ENCODE data around the gene MTG1.

The MTG1 gene

DNA sequence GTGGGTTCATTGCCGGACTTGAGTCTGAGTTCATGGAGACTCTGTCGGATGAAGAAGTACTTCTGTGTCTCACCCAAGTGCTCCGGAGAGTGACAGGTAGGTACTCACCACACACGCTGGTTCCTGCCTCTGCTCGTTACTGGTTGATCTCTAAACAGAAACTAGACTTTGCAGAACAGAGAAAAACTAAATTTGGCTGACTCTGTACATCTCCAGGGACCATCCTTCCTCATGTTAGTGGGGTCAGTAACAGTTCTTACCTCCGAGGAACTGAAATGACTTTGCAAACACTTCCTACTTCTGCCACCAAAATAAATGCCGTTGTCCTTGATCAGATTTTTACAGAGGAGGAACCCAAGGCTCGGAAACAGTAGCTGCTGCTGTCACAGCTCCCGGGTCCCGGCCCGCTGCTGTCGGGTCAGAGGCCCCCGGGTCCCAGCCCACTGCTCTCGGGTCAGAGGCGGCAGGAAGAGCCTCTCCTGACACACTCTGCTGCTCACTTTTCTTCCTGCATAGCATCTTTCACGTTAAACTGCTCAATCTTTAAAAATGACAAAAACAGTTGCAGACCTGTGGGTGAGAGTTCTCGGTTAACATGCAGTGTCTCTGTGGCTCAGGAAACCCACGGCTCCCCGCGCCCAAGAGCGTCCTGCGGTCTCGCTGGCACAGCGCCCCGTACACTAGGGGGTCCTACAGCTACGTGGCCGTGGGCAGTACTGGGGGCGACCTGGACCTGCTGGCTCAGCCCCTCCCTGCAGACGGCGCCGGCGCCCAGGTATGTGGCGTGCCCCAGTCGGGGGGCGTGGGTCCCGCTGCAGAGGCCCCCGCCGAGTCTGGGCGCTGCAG is 4.8 kb upstream of the MTG1 start:
- TF ChIP-seq, protein P1, sequence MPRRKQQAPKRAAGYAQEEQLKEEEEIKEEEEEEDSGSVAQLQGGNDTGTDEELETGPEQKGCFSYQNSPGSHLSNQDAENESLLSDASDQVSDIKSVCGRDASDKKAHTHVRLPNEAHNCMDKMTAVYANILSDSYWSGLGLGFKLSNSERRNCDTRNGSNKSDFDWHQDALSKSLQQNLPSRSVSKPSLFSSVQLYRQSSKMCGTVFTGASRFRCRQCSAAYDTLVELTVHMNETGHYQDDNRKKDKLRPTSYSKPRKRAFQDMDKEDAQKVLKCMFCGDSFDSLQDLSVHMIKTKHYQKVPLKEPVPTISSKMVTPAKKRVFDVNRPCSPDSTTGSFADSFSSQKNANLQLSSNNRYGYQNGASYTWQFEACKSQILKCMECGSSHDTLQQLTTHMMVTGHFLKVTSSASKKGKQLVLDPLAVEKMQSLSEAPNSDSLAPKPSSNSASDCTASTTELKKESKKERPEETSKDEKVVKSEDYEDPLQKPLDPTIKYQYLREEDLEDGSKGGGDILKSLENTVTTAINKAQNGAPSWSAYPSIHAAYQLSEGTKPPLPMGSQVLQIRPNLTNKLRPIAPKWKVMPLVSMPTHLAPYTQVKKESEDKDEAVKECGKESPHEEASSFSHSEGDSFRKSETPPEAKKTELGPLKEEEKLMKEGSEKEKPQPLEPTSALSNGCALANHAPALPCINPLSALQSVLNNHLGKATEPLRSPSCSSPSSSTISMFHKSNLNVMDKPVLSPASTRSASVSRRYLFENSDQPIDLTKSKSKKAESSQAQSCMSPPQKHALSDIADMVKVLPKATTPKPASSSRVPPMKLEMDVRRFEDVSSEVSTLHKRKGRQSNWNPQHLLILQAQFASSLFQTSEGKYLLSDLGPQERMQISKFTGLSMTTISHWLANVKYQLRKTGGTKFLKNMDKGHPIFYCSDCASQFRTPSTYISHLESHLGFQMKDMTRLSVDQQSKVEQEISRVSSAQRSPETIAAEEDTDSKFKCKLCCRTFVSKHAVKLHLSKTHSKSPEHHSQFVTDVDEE (CRISPR knock-in tag; IDR thresholded peaks at IDR 0.05): no peak
- TF ChIP-seq ZFP30 (CRISPR knock-in tag; IDR thresholded peaks at IDR 0.05) (no peak), TCF4 (CRISPR knock-in tag; IDR thresholded peaks at IDR 0.05; ENCODE audit: borderline replicate concordance) (no peak)
- TF ChIP-seq, protein P2, sequence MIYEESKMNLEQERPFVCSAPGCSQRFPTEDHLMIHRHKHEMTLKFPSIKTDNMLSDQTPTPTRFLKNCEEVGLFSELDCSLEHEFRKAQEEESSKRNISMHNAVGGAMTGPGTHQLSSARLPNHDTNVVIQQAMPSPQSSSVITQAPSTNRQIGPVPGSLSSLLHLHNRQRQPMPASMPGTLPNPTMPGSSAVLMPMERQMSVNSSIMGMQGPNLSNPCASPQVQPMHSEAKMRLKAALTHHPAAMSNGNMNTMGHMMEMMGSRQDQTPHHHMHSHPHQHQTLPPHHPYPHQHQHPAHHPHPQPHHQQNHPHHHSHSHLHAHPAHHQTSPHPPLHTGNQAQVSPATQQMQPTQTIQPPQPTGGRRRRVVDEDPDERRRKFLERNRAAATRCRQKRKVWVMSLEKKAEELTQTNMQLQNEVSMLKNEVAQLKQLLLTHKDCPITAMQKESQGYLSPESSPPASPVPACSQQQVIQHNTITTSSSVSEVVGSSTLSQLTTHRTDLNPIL (CRISPR knock-in tag; IDR thresholded peaks at IDR 0.05; ENCODE audit: low read depth): no peak
- ATAC-seq: no peak

DNA sequence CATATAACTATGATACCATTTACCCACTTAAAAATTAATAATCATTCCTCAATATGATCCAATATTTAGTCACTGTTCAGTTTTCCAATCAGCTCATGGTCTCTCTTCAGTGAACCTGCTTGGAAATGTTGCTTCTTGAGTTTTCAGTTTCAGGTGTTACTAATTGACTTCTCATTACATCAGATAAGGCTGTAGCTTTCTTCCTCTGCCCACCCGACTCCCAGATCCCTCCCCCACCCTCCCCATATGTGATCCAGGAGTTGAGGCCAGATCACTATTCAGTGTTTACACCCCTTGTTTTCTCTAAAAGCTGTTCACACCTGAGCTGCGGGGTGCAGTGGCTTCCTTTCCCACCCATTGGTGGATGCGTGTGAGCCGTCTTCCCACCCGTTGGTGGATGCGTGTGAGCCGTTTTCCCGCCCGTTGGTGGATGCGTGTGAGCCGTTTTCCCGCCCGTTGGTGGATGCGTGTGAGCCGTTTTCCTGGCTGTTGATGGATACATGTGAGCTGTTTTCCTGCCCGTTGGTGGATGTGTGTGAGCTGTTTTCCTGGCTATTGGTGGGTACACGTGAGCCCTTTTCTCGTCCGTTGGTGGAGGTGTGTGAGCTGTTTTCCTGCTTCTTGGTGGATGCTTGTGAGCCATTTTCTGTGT is 3.2 kb upstream of the MTG1 start:
- no peak for ATAC-seq
- TF ChIP-seq ARNTL (CRISPR knock-in tag; IDR thresholded peaks at IDR 0.05; ENCODE audit: borderline replicate concordance, low read depth): no peak
- no peak for TF ChIP-seq SNAI2 (CRISPR knock-in tag; IDR thresholded peaks at IDR 0.05)
- TF ChIP-seq, protein P3, sequence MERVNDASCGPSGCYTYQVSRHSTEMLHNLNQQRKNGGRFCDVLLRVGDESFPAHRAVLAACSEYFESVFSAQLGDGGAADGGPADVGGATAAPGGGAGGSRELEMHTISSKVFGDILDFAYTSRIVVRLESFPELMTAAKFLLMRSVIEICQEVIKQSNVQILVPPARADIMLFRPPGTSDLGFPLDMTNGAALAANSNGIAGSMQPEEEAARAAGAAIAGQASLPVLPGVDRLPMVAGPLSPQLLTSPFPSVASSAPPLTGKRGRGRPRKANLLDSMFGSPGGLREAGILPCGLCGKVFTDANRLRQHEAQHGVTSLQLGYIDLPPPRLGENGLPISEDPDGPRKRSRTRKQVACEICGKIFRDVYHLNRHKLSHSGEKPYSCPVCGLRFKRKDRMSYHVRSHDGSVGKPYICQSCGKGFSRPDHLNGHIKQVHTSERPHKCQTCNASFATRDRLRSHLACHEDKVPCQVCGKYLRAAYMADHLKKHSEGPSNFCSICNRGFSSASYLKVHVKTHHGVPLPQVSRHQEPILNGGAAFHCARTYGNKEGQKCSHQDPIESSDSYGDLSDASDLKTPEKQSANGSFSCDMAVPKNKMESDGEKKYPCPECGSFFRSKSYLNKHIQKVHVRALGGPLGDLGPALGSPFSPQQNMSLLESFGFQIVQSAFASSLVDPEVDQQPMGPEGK (CRISPR knock-in tag; IDR thresholded peaks at IDR 0.05; ENCODE audit: borderline replicate concordance): no peak
- TF ChIP-seq ZC3H10 (CRISPR knock-in tag; IDR thresholded peaks at IDR 0.05): no peak
- TF ChIP-seq ZNF8 (CRISPR knock-in tag; IDR thresholded peaks at IDR 0.05): no peak
- TF ChIP-seq ISL1 (CRISPR knock-in tag; IDR thresholded peaks at IDR 0.05): no peak
- TF ChIP-seq ZNF70 (CRISPR knock-in tag; IDR thresholded peaks at IDR 0.05): no peak
- no peak for TF ChIP-seq PPARA (CRISPR knock-in tag; IDR thresholded peaks at IDR 0.05; ENCODE audit: borderline replicate concordance)
- no peak for TF ChIP-seq ZFP30 (CRISPR knock-in tag; IDR thresholded peaks at IDR 0.05)
- TF ChIP-seq CSDC2 (CRISPR knock-in tag; IDR thresholded peaks at IDR 0.05): no peak
- TF ChIP-seq, protein P4, sequence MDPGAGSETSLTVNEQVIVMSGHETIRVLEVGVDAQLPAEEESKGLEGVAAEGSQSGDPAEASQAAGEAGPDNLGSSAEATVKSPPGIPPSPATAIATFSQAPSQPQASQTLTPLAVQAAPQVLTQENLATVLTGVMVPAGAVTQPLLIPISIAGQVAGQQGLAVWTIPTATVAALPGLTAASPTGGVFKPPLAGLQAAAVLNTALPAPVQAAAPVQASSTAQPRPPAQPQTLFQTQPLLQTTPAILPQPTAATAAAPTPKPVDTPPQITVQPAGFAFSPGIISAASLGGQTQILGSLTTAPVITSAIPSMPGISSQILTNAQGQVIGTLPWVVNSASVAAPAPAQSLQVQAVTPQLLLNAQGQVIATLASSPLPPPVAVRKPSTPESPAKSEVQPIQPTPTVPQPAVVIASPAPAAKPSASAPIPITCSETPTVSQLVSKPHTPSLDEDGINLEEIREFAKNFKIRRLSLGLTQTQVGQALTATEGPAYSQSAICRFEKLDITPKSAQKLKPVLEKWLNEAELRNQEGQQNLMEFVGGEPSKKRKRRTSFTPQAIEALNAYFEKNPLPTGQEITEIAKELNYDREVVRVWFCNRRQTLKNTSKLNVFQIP (CRISPR knock-in tag; IDR thresholded peaks at IDR 0.05; ENCODE audit: borderline replicate concordance, low read depth): no peak
- no peak for TF ChIP-seq ESRRG (CRISPR knock-in tag; IDR thresholded peaks at IDR 0.05)
- no peak for TF ChIP-seq RARB (CRISPR knock-in tag; IDR thresholded peaks at IDR 0.05)
- no peak for TF ChIP-seq OSR1 (CRISPR knock-in tag; IDR thresholded peaks at IDR 0.05)
- no peak for TF ChIP-seq BACH2 (CRISPR knock-in tag; IDR thresholded peaks at IDR 0.05; ENCODE audit: borderline replicate concordance)

DNA sequence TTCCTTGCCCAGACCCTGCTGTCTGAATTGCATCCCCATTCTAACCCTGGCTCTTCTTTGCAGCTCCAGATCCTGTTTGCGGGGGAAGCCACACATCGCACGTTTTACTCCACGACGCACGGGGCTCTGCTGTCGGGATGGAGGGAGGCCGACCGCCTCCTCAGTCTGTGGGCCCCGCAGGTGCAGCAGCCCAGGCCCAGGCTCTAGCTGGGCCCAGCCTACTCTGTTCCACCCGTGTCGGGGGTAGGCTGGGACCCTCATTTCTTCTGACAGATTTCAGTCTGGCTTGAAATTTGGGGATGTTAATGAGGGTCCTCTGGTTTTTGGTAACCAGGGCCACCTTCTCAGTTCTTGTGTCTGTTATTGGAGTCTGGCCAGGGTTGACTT is 2.7 kb upstream of the MTG1 start:
- no peak for ATAC-seq
- TF ChIP-seq GLIS3 (CRISPR knock-in tag; IDR thresholded peaks at IDR 0.05) (no peak), ZNF8 (CRISPR knock-in tag; IDR thresholded peaks at IDR 0.05) (no peak), ZFP3 (CRISPR knock-in tag; IDR thresholded peaks at IDR 0.05) (no peak), PPARA (CRISPR knock-in tag; IDR thresholded peaks at IDR 0.05; ENCODE audit: borderline replicate concordance) (no peak), TOX (CRISPR knock-in tag; IDR thresholded peaks at IDR 0.05; ENCODE audit: borderline replicate concordance) (no peak), ZC3H10 (CRISPR knock-in tag; IDR thresholded peaks at IDR 0.05) (no peak), ARNTL (CRISPR knock-in tag; IDR thresholded peaks at IDR 0.05; ENCODE audit: borderline replicate concordance, low read depth) (no peak), OSR1 (CRISPR knock-in tag; IDR thresholded peaks at IDR 0.05) (no peak), ZFP30 (CRISPR knock-in tag; IDR thresholded peaks at IDR 0.05) (no peak), TCF4 (CRISPR knock-in tag; IDR thresholded peaks at IDR 0.05; ENCODE audit: borderline replicate concordance) (no peak), ZNF70 (CRISPR knock-in tag; IDR thresholded peaks at IDR 0.05) (no peak), ISL1 (CRISPR knock-in tag; IDR thresholded peaks at IDR 0.05) (no peak), ZNF565 (CRISPR knock-in tag; conservative IDR thresholded peaks at IDR 0.05; ENCODE audit: low read depth) (no peak), CSDC2 (CRISPR knock-in tag; IDR thresholded peaks at IDR 0.05) (no peak), SNAI2 (CRISPR knock-in tag; IDR thresholded peaks at IDR 0.05) (no peak)
- TF ChIP-seq, protein P1 (CRISPR knock-in tag; IDR thresholded peaks at IDR 0.05): no peak
- TF ChIP-seq, protein P5, sequence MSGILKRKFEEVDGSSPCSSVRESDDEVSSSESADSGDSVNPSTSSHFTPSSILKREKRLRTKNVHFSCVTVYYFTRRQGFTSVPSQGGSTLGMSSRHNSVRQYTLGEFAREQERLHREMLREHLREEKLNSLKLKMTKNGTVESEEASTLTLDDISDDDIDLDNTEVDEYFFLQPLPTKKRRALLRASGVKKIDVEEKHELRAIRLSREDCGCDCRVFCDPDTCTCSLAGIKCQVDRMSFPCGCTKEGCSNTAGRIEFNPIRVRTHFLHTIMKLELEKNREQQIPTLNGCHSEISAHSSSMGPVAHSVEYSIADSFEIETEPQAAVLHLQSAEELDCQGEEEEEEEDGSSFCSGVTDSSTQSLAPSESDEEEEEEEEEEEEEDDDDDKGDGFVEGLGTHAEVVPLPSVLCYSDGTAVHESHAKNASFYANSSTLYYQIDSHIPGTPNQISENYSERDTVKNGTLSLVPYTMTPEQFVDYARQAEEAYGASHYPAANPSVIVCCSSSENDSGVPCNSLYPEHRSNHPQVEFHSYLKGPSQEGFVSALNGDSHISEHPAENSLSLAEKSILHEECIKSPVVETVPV (CRISPR knock-in tag; IDR thresholded peaks at IDR 0.05): no peak

All from SK-N-SH treated with all-trans-retinoic acid at 6 μM for 48 hours (cell line).